Upper lobe of left lung (tissue), 6 donors: Measurements from ENCODE around the gene SPATA24. TPM values are rescaled to one million over a fixed set of nuclear protein-coding genes. Genes with fewer than 3 reads are reported as not detected.

Source experiments
- ATAC-seq, 2 donors: fragments of 200-7000 bp; cut with Tn5 transposase; one replicate each; pipeline ENCODE4 v1.9.1; 2022; ENCODE audit warnings: mild to moderate bottlenecking in 2 of 2, moderate library complexity in 2 of 2; ENCODE audit not compliant: low FRiP score in 2 of 2
- DNase-seq, 2 donors: peaks; one replicate each; pipeline ENCODE4 v3.0.0-alpha.2; 2019 to 2020
- H3K27ac ChIP-seq, 4 donors: fragments of 200-600 bp; sonication (generic); one replicate each; pipeline ENCODE4 v1.5.1; 2016 to 2019
- H3K27me3 ChIP-seq, 4 donors: fragments of 200-600 bp; sonication (generic); one replicate each; pipeline ENCODE4 v1.5.1; 2017 to 2019
- H3K36me3 ChIP-seq, 4 donors: fragments of 200-600 bp; sonication (generic); one replicate each; pipeline ENCODE4 v1.5.1; 2016 to 2019
- H3K4me1 ChIP-seq, 4 donors: fragments of 200-600 bp; sonication (generic); one replicate each; pipeline ENCODE4 v1.5.1; 2018 to 2019
- H3K4me3 ChIP-seq, 4 donors: fragments of 200-600 bp; sonication (generic); one replicate each; pipeline ENCODE4 v1.5.1; 2017 to 2019; ENCODE audit warnings: mild to moderate bottlenecking in 2 of 4, moderate library complexity in 1 of 4
- H3K9me3 ChIP-seq, 4 donors: fragments of 200-600 bp; sonication (generic); one replicate each; pipeline ENCODE4 v1.5.1; 2018 to 2019
- EP300 ChIP-seq, 4 donors: sonication (generic); formaldehyde crosslinking; IDR thresholded peaks; one replicate each; pipeline ENCODE4 v1.5.1; 2017; ENCODE audit warnings: antibody characterized with exemption in 4 of 4, control low read depth in 2 of 4
- POLR2A ChIP-seq, 4 donors: fragments of 450-650 bp; IDR thresholded peaks; one replicate each; pipeline ENCODE4 v1.5.1; 2016 to 2017; ENCODE audit warnings: antibody characterized with exemption in 4 of 4, mild to moderate bottlenecking in 2 of 4
- POLR2AphosphoS5 ChIP-seq, 2 donors: sonication (generic); formaldehyde crosslinking; IDR thresholded peaks; one replicate each; pipeline ENCODE4 v1.5.1; 2017; ENCODE audit warnings: antibody characterized with exemption in 2 of 2
- WGBS, 2 donors: methylation state at CpG; one replicate each; pipeline ENCODE4 v1.1.5; 2017 to 2018; 5-methylcytosine and 5-hydroxymethylcytosine counted together
- total RNA-seq, 6 donors: library from RNA; depleted of rRNA in 4 of 6; stranded (reverse); fragments of >200 nt in 4 of 6; gene quantifications; one replicate each; pipeline versions ENCODE4 v1.1.0 to v1.2.1, GENCODE V29; 2016 to 2021
- TF ChIP-seq, protein P1 (sequence below), 6 experiments: fragments of 450-650 bp in 4 of 6; fragments of 200-600 bp in 2 of 6; sonication (generic) in 2 of 6; IDR thresholded peaks; one replicate each; pipeline ENCODE4 v1.5.1; 2016 to 2019; ENCODE audit warnings: antibody characterized with exemption in 6 of 6
- donor health status: DM: no; HTN: no; CAD: no; lungs with moderate emphysema.
- donor health status: DM: no; HTN: yes; CAD: no; lungs with severe emphysema.

Gene SPATA24
- total RNA-seq, 6 donors from 2014 or later: 2.9 to 6.3 (median 4.8) TPM; not detected in 1

DNA sequence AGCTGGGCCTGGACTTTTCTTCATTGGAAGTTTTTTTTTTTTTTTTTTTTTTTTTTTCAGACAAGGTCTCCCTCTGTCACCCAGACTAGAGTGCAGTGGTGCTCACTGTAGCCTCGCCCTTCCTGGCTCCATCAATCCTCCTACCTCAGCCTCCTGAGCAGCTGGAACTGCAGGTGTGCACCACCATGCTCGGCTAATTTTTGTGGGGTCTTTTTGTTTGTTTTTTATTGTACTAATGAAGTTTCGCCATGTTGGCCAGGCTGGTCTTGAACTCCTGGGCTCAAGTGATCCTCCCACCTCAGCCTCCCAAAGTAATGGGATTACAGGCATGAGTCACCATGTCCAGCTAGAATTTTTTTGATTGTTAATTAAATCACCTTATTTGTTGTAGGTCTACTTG lies 31.8 kb upstream of the SPATA24 start:
- Histone ChIP-seq H3K9me3 (no peaks in the 10 kb centered on the region), H3K36me3 (peaks cover 0 to 48% (median 2%) of the 10 kb centered on the region in 4 donors), H3K4me3 (no peak overlapping the region), H3K27me3 (no peaks in the 10 kb centered on the region), H3K4me1 (peaks cover 9 to 12% (median 11%) of the 10 kb centered on the region in 4 donors), H3K27ac (no peak overlapping the region)
- ATAC-seq (no peak), DNase-seq (no peak)
- 97 to 100% methylated on average over 1 to 3 of the region's 3 CpGs for WGBS, 2 donors
- TF ChIP-seq POLR2A (IDR thresholded peaks at IDR 0.05) (no peak), EP300 (IDR thresholded peaks at IDR 0.05) (no peak), POLR2AphosphoS5 (IDR thresholded peaks at IDR 0.05) (no peak)
- TF ChIP-seq, protein P1, sequence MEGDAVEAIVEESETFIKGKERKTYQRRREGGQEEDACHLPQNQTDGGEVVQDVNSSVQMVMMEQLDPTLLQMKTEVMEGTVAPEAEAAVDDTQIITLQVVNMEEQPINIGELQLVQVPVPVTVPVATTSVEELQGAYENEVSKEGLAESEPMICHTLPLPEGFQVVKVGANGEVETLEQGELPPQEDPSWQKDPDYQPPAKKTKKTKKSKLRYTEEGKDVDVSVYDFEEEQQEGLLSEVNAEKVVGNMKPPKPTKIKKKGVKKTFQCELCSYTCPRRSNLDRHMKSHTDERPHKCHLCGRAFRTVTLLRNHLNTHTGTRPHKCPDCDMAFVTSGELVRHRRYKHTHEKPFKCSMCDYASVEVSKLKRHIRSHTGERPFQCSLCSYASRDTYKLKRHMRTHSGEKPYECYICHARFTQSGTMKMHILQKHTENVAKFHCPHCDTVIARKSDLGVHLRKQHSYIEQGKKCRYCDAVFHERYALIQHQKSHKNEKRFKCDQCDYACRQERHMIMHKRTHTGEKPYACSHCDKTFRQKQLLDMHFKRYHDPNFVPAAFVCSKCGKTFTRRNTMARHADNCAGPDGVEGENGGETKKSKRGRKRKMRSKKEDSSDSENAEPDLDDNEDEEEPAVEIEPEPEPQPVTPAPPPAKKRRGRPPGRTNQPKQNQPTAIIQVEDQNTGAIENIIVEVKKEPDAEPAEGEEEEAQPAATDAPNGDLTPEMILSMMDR (IDR thresholded peaks at IDR 0.05): no peak

DNA sequence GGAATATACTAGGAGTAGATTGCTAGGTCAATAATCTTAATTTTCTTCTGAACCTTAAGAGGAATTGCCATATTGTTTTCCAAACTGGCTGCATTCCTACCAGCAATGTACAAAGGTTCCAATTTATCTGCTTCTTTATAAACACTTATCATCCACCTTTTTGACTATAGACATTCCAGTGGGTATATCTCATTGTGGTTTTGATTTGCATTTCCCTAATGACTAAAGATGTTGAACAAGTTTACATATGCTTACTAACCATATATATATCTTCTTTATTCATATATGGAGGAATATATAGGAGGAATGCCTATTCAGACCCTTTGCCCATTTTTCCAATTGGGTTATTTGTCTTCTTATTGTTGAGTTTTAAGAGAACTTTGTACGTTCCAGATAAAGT lies 27.8 kb upstream of the SPATA24 start:
- H3K36me3 ChIP-seq: peaks cover 0 to 72% (median 12%) of the 10 kb centered on the region in 4 donors
- ATAC-seq (no peak), DNase-seq (no peak)
- WGBS, 2 donors: 75 to 100% methylated on average over 1 of the region's 1 CpG
- H3K9me3 ChIP-seq: no peaks in the 10 kb centered on the region
- no peak for TF ChIP-seq POLR2AphosphoS5 (IDR thresholded peaks at IDR 0.05)
- TF ChIP-seq, protein P1 (IDR thresholded peaks at IDR 0.05): no peak
- no peak for TF ChIP-seq EP300 (IDR thresholded peaks at IDR 0.05)
- no peak for TF ChIP-seq POLR2A (IDR thresholded peaks at IDR 0.05)
- no peak overlapping the region for H3K4me3 ChIP-seq
- no peaks in the 10 kb centered on the region for H3K4me1 ChIP-seq
- no peak overlapping the region for H3K27ac ChIP-seq
- H3K27me3 ChIP-seq: no peaks in the 10 kb centered on the region

DNA sequence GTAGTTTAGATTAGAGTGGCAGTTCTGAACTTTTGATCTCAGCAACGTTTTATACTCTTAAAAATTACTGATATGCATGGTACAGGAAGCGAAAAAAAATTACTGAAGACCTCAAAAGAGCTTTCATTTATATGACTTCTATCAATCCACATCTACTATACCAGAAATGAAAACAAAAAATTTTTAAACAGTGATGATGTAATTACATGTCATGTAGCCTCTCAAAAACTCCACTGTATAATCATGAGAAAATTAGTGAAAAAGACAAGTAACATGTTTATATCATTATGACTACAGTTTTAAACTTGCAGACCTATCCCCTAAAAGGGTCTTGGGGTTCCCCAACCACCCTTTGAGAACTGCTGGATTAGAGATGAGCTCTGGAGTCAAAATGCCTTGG lies 26.1 kb upstream of the SPATA24 start:
- DNase-seq (no peak), ATAC-seq (no peak)
- TF ChIP-seq POLR2AphosphoS5 (IDR thresholded peaks at IDR 0.05): no peak
- TF ChIP-seq, protein P1 (IDR thresholded peaks at IDR 0.05): no peak
- TF ChIP-seq POLR2A (IDR thresholded peaks at IDR 0.05): no peak
- TF ChIP-seq EP300 (IDR thresholded peaks at IDR 0.05): no peak
- no peaks in the 10 kb centered on the region for H3K9me3 ChIP-seq
- 80 to 82% methylated on average over 2 of the region's 2 CpGs for WGBS, 2 donors
- H3K27ac ChIP-seq: no peak overlapping the region
- no peaks in the 10 kb centered on the region for H3K27me3 ChIP-seq
- H3K4me1 ChIP-seq: no peaks in the 10 kb centered on the region
- no peak overlapping the region for H3K4me3 ChIP-seq
- peaks cover 0 to 81% (median 24%) of the 10 kb centered on the region in 4 donors for H3K36me3 ChIP-seq

DNA sequence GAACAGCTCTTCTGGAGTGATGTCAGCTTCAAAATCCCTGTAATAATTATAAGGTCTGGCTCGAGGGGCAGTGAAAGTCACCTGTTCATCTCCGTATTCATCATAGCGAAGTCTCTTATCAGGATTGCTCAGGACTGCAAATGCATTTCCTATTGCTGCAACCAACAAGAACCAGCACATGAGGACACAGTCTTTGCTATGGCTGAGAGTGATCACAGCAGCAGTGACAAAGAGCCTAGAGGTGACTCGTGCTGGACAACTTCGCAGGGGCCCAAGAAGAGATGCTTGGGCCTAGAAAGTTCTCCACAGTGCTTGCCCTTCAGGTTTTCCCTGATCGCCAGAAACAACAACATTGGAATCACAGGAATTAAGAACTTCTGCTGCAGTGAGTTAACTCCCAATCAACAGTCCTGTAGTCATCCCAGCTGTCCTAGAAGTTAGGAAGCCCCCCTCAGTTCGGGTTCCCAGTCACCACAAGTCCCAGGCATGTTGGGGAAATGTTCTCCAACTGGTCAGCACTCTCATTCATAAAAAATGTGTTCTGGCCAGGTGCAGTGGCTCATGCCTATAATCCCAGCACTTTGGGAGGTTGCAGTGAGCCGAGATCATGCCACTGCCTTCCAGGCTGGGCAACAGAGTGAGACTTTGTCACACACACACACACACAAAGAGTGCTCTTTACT lies 22.5 kb upstream of the SPATA24 start:
- H3K4me1 ChIP-seq: no peaks in the 10 kb centered on the region
- H3K36me3 ChIP-seq: peaks cover 0 to 70% (median 32%) of the 10 kb centered on the region in 4 donors
- no peak for TF ChIP-seq POLR2A (IDR thresholded peaks at IDR 0.05)
- no peak for TF ChIP-seq EP300 (IDR thresholded peaks at IDR 0.05)
- no peak for TF ChIP-seq POLR2AphosphoS5 (IDR thresholded peaks at IDR 0.05)
- TF ChIP-seq, protein P1 (IDR thresholded peaks at IDR 0.05): no peak
- H3K9me3 ChIP-seq: no peaks in the 10 kb centered on the region
- WGBS, 2 donors: 83 to 84% methylated on average over 6 to 8 of the region's 8 CpGs
- DNase-seq (no peak), ATAC-seq (no peak)
- H3K27me3 ChIP-seq: no peaks in the 10 kb centered on the region
- H3K27ac ChIP-seq: no peak overlapping the region
- H3K4me3 ChIP-seq: no peak overlapping the region

DNA sequence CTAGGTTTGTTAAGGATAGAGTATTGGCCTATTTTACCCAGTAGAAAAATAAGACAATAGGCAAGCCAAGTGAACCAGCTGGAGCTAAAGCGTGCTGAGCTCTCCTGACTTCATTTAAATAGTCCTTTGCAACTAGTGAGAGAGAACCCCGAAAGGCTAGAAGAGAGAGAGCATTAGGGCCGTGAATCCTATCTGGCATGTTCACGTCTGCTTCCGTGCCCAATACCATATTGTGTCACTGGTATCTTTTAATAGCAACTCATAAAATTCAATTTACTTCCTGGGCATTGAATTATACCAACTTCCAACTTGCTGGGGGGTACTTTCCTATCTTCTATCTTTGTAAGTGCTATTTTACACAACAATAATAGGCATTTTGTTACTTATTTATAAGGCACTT lies 21.6 kb upstream of the SPATA24 start:
- WGBS, 2 donors: 89 to 92% methylated on average over 5 of the region's 5 CpGs
- DNase-seq (no peak), ATAC-seq (no peak)
- Histone ChIP-seq H3K9me3 (no peaks in the 10 kb centered on the region), H3K27ac (no peak overlapping the region), H3K4me1 (no peaks in the 10 kb centered on the region), H3K4me3 (no peak overlapping the region), H3K27me3 (no peaks in the 10 kb centered on the region), H3K36me3 (peaks cover 0 to 70% (median 34%) of the 10 kb centered on the region in 4 donors)
- no peak for TF ChIP-seq POLR2AphosphoS5 (IDR thresholded peaks at IDR 0.05)
- TF ChIP-seq, protein P1 (IDR thresholded peaks at IDR 0.05): no peak
- no peak for TF ChIP-seq POLR2A (IDR thresholded peaks at IDR 0.05)
- TF ChIP-seq EP300 (IDR thresholded peaks at IDR 0.05): no peak
